GM19324 (cell line): ENCODE results near the gene MEGF9.
"Not testable (repeated sequence)": the region's sequence is repeated elsewhere in the genome, so short reads cannot be mapped to it uniquely, and the experiment has no call there.

Experiments used
- ATAC-seq: cut with Tn5 transposase; IDR thresholded peaks from one replicate; pipeline ENCODE4 v1.9.1; 2021; ENCODE audit warnings: mild to moderate bottlenecking, moderate library complexity; ENCODE audit not compliant: unreplicated experiment, low FRiP score

MEGF9 gene

DNA sequence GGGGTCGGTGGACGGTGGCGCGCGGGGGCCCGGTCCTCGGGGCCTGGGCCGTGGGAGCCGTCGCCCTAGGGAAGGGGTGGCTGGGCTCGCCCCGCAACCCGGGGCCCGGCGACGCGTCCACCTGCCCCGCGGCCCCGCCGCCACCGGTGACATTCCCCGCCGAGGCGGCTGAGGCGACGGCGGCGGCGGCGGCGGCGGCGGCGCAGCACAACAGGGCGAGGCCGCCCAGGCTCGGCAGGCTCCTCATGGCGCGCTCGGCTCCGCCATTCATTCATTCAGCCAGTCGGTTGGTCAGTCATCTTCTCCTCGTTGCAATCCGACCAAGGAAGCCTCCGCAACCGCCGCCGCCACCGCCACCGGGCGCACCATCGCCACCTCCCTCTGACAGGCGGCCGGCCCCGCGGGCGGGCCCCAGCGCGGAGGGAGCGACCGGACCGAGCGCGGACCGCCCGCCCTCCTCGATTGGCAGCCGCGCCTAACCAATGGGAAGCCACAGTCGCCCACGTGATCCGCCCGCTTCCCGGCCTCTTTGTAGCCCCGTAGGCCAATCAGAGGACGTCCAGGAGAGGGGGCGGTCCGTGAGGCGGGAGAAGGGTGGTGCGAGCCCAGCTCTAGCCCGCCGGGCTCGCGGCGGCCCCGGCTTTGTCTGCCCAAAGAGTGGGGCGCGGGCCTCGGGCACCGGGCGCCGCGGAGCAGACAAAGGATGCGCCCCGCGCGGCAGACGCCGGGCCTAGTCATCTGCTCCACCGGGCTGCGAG is at the start of gene MEGF9:
Gene MEGF9 (minus strand): TSS at position 383 of the 758 bp plus-strand sequence. CDS start 112 bp downstream, at position 271.
- ATAC-seq = peak; percentile 95

DNA sequence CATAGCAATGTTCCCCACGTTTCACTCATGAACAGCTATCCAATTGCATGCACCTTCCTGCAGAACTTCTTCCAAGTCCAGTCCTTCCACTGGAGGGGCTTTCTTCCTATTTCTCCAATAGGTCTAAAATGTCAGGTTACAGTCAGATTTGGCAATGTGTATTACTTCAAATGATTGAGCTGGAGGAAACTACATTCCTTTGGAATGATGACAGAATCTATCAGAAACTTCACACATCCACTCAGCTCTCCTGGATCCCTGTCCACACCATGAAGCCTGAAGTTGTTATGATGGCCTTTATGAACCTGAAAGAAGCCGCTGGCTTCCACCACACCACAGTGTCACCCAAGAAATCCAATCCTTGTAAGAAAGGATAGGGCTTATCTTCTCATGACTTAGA is 46.7 kb upstream of the MEGF9 start:
- ATAC-seq = no peak

DNA sequence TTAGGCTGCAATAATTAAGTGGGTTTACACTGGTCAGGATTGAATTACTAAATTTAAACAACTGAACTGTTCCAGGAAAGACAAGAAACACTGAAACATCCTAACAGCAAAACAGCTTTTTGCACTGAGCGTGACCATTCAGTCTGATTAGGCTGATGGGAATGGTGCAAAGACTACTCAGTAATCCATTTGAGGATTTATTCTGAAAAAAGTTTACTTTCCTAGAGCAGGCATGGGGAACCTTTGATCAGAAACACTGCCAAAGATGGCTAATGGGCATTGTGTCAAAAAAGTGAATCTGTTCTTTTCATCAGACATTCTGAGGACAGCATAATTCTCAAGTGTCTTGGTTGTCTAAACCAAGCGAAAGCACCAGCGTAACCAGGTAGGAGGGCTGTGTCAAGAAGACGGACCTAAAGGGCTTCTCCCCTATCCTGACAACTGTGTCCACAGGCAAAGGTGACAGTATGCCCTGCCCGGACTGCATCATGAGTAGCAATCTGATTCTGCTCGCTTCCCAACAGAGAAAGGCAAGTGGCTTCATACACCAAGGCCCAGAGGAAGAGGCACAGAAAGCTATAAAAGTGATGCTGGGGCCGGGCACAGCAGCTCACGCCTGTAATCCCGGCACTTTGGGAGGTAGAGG is 45.6 kb upstream of the MEGF9 start:
- ATAC-seq = no peak

DNA sequence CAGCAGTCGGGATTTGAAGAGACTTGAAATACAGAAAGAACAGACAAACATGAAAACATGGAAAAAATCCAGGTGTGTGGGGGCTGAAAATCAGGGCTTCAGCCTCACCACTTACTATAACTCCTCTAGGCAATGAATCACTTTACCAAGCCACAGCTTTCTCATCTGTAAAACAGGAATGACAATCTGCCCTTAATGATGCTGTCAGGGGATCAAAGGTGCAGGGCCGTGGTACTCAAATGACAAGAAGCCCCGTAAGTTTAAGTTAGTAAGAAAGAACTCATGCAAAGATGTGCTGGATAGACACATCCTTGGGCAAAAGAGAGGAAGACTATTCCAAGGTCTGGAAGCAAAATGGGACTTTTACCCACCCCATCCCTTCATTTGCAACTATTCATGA is 44.3 kb upstream of the MEGF9 start:
- ATAC-seq = no peak

DNA sequence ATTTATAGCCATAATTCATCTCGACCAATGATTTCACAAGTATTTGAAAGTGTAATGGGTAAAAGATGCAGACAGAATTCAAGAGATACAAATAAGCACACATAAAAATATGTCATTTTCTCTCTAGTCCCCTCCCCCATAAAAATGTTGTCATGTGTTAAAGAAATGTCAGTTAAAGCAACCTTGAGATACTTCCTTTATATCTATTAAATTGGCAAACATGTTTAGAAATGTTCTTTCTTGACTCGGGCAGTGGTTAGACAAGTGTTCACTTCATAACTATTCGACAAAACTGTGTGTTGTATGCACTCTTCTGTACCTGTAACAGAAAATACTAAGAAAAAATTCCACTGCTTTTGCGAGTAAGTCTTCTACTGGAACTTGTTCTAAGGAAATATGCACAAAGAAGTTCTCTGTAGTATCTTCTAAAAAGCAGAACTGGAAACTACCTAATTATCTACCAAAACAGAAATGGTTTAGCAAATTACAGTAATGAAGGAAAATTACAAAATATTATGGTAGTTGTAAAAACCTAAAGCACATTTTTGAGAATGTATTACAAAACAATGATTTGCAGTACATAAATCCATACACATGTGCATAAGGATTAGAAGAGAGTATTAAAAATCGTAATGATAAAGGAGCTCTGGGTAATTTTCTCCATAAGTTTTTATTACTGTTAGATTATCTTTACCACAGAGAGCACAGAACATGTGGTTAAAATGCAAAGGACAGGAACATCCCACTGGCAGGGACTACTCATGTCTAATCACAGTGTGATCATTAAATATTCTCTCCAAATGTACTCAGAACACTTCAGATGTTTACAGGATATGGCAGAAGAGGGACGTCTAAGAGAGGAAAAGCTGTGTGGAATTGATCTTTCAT is 43.0 kb upstream of the MEGF9 start:
- ATAC-seq = no peak

DNA sequence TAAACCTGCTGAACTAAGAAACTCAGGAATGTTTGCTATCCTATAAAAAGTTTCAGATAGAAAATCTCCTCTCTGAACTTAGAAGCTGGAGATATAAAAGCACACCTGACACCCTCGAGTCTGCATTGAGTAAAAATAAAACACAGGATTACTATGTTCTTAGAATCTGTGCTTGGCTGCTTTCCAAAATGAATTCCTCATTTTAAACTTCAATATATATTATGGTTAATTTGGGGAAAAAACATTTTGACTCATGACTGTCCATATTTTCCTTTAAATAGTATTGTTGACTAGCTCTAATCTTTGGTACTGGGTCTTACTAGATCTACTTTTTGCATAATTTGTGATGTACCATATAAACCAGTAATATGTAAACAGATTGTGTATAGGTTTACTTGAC is 42.3 kb upstream of the MEGF9 start:
- no peak for ATAC-seq

DNA sequence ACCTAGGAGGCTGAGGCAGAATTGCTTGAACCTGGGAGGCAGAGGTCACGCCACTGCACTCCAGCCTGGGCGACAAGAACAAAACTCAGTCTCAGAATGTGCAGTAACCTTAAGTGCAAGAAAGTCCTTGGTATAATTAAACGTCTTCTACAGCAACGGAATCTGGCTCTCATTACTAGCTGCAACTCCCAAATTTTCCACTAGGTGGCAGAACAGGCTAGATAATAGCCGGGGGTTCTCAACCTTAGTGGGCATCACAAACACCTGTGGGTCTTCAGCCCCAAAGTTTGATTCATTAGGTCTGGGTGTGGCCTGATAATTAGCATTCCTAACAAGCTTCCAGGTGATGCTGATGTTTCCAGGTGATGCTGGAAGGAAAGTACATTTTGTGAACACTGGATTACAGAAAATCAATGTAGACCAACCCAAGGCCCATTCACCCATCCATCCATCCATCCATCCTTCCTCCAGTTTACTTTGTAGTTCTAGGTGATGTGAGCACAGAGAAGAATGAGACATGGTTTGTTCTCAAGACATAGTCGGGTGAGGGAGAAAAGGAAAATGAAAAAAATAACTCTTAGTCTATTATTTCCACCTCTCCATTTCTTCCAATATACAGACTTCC is 41.7 kb upstream of the MEGF9 start:
- no peak for ATAC-seq

DNA sequence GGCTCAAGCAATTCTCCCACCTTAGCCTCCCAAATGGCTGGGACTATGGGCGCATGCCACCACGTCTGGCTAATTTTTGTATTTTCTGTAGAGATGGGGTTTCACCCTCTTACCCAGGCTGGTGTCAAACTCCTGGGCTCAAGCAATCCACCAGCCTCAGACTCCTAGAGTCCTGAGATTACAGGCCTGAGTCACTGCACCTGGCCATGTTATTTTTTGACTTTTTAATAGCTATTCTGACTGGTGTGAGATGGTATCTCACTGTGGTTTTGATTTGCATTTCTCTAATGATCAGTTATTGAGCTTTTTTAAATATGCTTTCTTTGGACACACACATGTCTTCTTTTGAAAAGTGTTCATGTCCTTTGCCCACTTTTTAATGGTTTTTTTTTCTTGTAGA is 40.8 kb upstream of the MEGF9 start:
- ATAC-seq = peak; percentile 73

DNA sequence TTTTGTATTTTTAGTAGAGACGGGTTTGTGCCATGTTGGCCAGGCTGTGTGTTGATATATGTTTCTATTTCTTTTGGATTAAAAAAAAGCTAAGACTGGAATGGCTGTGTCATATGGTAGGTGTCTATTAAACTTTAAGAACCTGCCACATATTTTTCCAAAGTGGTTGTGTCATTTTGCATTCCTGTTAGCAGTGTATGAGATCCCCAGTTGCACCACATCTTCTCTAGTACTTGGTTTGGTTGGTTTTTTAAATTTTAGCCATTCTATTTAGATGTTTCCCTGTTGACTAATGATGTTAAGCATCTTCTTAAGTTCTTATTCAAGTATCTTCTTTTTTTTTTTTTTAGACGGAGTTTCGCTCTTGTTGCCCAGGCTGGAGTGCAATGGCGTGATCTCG is 36.2 kb upstream of the MEGF9 start:
- ATAC-seq = no peak

DNA sequence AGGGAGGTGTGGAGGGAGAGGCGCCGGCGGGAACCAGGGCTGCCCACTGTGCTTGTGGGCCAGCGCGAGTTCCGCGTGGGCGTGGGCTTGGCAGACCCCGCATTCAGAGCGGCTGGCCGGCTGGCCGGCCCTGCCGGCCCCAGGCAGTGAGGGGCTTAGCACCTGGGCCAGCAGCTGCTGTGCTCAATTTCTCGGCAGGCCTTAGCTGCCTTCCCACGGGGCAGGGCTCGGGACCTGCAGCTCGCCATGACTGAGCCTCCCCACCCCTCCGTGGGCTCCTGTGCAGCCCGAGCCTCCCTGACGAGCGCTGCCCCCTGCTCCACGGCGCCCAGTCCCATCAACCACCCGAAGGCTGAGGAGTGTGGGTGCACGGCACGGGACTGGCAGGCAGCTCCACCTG is 32.1 kb upstream of the MEGF9 start:
- not testable (repeated sequence) for ATAC-seq

DNA sequence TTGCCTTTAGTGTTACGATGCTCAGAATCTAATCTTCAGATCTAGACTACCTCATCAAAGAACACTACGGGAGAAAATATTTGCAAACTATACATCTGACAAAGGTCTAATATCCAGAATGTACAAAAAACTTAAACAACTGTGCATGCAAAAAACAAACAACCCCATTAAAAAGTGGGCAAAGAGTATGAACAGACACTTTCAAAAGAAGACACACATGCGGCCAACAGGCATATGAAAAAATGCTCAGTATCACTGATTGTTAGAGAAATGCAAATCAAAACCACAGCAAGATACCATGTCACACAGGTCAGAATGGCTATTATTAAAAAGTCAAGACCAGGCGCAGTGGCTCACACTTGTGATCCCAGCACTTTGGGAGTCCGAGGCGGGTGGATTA is 31.0 kb upstream of the MEGF9 start:
- no peak for ATAC-seq

DNA sequence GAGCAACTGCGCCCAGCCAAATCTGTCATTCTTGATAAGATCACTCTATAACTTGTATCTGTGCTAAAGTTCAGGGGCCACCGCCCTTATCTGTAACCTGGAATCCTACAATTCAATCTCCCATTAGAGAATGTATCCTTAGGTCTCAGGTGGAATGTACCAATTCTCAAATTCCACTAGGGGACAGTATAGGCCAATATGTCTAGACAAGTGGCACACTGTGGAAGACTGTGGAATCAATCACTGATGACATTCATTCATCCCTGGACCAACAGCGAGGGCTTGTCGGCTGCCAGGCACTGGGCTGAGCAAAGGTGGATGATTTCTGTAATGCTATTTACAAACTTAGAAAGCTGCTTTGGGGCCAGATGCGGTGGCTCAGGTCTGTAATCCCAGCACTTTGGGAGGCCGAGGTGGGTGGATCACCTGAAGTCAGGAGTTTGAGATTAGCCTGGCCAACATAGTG is 28.7 kb upstream of the MEGF9 start:
- ATAC-seq = no peak

DNA sequence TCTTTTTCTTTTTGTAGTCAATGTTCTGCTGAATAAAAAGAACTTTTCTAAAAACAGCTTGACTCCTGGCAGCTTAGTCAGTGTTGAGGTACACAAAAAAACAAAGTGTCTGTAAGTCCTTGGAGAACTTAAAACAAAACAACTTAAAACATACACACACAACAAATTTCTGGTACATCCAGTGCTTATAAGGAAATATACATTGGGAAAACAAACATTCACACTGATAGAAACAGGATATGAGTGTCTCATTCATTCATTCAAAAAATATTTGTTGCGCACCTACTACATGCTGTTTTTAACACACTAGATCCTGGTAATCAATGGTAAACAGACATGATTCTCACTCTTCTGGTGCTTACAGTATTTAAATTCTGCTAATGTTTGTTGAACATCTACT is 27.4 kb upstream of the MEGF9 start:
- no peak for ATAC-seq

DNA sequence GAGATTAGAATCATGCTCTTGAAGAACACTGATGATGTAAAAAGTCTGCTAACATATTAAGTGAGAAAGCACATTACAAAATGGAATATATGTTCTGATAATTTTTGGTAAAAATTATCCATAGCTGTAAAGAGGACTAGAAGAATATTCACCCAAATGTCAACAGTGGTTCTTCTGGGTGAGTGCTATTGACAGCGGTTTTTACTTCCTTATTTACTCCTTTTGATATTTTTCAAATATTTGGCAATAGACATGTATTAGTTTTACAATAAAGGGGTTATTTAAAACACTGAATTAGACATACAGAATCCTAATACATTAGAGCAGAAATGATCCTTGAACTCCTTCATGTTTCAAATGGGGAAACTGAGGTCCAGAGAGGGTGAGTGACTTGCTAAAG is 26.9 kb upstream of the MEGF9 start:
- no peak for ATAC-seq

DNA sequence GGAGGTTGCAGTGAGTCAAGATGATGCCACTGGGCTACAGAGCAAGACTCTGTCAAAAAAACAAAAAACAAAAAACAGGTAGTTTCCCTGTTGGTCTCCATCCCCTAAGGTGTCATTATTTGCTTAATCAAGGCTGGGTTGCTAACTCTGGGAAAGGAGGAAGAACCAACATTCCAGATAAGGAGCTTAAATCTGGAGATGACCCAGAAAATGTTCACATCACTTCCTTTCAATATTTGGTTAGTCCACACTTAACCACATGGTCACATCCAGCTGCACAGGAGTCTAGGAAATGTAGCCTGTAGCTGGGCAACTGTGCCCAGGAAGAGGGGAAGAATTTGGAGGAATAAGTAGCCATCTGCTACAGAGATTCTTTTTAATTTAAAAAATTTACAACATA is 25.9 kb upstream of the MEGF9 start:
- no peak for ATAC-seq

DNA sequence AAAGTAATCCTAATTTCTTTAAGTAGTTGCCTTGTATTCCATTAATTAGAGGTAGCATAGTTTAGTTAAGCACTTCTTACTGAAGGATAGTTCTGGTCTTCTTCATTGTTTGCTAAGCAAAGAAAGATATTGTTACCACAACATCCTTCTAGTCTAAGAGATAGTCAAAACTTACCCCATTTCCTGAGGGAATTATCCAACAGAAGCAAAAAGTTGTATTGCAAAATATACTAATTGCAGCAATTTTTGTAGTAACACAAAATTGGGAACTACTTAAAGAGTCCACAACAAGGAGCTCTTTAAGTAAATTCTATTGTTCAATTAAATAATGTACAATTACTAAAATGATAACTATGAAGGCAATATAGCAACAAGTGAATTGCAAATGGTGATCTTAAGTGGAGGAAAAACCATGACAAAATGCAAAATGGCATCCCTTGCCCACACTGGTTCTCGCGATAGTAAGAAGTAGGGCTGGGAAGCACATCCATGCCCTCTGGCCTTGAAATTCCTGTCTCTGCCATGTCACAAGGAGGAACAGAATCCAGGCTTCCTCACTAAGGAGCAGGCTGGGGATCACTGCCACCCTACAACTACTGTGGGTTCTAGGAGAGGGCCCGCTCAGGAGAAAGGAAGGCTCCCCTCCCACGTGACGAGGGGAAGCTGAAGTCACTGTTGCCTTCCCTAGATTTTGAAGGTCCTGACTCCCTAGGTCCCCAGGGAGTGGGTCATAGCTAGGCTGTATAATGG is 23.3 kb upstream of the MEGF9 start:
- ATAC-seq = no peak

DNA sequence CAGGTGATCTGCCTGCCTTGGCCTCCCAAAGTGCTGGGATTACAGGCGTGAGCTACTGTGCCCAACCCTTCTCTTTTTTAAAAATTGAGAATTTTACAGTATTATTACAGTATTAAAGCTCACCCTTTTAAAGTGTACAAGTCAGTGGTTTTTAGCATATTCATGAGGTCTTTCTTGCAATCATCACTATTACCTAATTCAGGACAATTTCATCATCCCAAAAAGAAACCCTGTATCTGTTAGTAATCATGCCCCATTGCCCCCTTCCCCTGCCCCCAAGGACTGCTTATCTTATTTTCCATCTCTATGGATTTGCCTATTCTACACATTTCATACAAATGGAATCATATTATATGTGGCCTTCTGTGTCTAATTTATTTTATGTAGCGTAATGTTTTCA is 22.6 kb upstream of the MEGF9 start:
- no peak for ATAC-seq

DNA sequence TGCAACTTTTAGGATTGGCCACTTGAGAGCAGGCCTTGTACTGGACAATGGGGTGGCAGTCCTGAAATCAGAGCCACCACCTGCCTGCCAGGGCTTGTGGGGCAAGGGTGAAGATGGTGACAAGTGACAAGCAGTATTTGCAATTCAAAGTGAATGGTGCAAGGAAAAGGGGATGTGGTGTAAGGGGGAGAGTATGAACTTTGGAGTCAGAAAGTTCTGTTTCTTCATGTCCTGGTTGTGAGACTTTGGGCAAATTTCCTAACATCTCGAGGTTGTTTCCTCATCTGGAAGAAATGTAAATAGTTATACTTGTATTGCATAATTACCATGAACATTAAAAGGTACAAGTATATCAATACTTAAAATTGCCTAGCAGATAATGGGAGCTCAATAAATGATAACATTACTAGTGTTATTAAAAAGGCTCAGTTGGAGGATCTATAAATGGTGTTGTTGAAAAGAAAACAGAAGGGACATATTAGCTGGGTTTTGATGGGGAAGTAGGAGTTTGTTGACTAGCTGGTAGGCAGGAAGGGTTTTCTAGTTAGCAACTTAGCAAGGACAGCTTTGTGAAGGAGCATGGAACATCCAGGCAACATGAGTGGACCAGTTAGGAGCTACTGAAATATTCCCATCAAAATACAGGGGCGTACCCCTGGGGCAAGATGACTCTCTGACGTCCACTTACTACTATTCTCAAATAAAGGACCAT is 21.3 kb upstream of the MEGF9 start:
- peak; percentile 82 for ATAC-seq

DNA sequence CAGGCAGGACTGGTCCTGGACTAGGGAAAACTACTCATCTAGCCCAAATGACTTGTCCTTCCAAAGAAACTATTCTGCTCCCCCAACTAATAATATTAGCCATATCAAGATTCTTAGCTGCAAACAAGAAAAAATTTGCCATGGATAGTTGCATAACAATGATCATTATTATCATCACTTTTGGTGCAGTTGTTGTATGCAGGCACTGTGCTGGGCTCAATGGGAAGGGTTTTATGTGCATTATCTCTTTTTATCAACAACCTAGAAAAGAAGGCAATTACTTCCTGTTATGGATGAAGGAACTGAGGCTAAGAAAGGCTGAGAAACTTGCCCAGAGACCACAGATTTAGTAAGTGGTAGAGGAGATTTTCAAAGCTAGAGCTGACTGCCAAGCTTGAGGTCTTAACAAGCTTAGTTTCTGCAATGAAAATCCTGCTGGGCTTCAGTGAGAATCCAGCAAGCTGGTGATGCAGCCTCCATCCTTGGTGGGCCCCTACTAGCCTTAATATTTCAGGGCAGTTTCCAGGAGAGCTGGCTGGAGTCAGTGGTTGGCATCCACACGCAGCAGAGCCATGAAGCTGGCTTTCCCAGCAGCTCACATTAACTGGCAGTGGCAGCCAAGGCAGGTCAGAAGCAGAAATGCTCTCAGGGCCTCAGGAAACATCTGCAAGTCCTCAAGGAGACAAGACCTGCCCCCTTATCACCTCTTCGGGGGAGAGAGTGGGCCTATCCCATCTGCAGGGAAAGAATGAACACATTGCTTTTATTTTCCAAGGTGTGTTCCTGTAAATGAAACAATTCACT is 20.5 kb upstream of the MEGF9 start:
- ATAC-seq = peak; percentile 36
